Measurements from ENCODE around the gene MRPL51.
"Not testable (repeated sequence)": the region's sequence is repeated elsewhere in the genome, so short reads cannot be mapped to it uniquely, and the experiment has no call there.

Gene MRPL51

DNA sequence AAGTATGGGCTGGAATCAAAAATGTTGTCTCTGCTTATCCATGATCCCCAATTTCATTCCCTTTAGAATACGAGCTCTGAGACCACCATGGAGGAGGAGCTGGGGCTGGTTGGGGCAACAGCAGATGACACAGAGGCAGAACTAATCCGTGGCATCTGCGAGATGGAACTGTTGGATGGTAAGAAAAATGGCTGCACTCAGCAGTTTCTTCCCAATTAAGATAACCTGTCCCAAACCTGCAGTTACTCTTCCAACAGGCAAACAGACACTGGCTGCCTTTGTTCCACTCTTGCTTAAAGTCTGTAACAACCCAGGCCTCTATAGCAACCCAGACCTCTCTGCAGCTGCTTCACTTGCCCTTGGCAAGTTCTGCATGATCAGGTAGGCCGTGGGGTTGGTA lies 34.6 kb upstream of the MRPL51 start:
- in situ Hi-C loops (cut with HindIII; ENCODE audit: low pct_unique_long_range_greater_than_20kb, low sequenced_read_pairs), result no loop called here
- TF ChIP-seq JUND (IDR thresholded peaks at IDR 0.05; ENCODE audit: low read depth), result no peak
- no peak for DNase-seq (ENCODE audit: low read depth in 1 of 2, low spot score in 1 of 2)

GRCh38 chr12:6526766-6527525 lies 33.9 kb upstream of the MRPL51 start:
- in situ Hi-C loops (cut with HindIII; ENCODE audit: low pct_unique_long_range_greater_than_20kb, low sequenced_read_pairs), result no loop called here
- TF ChIP-seq JUND (IDR thresholded peaks at IDR 0.05; ENCODE audit: low read depth), result no peak
- DNase-seq (ENCODE audit: low read depth in 1 of 2, low spot score in 1 of 2), result no peak

DNA sequence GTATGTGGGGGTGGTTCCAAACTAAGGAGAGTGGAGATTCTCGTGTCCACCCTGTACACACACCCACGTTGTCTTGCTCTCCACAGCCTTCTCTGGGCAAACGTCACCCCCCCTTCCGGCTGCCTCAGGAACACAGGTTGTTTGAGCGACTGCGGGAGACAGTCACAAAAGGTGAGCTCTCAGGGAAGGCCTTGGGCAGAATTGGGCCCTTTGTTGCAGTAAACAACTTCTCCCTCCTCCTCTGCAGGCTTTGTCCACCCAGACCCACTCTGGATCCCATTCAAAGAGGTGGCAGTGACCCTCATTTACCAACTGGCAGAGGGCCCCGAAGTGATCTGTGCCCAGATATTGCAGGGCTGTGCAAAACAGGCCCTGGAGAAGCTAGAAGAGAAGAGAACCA lies 33.1 kb upstream of the MRPL51 start:
- no peak for TF ChIP-seq JUND (IDR thresholded peaks at IDR 0.05; ENCODE audit: low read depth)
- peak in 1 of 2 experiments; percentile 21 for DNase-seq (ENCODE audit: low read depth in 1 of 2, low spot score in 1 of 2)
- in situ Hi-C loops (cut with HindIII; ENCODE audit: low pct_unique_long_range_greater_than_20kb, low sequenced_read_pairs), result no loop called here

DNA sequence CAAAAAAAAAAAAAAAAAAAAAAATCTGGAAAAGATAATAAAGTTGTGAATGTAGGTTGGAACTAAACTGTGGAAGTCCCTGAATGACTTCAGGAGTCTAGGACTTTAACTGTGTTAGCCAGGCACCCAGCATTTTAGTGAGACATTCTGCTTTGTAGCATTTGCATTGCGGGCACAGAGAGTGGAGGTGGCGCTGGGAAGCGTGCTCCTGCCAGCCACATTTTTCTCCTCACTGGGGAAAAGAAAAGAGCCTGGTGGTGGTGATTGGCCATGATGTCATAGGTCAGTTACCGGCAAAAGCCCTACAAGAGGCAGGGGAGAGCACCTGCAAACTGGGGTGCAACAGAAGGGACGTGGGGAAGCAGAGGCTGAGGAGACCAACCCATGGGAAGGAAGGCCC lies 31.6 kb upstream of the MRPL51 start:
- no peak for DNase-seq (ENCODE audit: low read depth in 1 of 2, low spot score in 1 of 2)
- no peak for TF ChIP-seq JUND (IDR thresholded peaks at IDR 0.05; ENCODE audit: low read depth)
- in situ Hi-C loops (cut with HindIII; ENCODE audit: low pct_unique_long_range_greater_than_20kb, low sequenced_read_pairs), result no loop called here

DNA sequence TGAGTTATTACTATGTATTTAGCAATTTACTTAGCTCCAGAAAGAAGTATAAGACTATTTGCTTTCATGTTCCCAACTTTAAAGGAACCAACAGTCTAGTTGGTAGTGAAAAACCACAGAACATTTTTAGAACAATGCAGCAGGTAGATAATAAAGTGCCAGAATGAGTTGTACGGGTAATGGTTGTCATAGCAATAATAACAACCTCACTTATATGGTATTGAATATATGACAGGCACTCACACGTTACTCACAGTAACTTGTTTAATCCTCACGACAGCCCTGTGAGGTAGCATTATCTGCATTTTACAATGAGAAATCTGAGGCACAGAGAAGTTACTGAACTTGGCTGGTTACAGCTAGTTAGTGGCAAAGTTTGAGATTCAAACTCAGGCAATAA lies 30.6 kb upstream of the MRPL51 start:
- TF ChIP-seq JUND (IDR thresholded peaks at IDR 0.05; ENCODE audit: low read depth), result no peak
- DNase-seq (ENCODE audit: low read depth in 1 of 2, low spot score in 1 of 2), result no peak
- in situ Hi-C loops (cut with HindIII; ENCODE audit: low pct_unique_long_range_greater_than_20kb, low sequenced_read_pairs), result no loop called here

- in situ Hi-C loops (cut with HindIII; ENCODE audit: low pct_unique_long_range_greater_than_20kb, low sequenced_read_pairs), result no loop called here
- DNase-seq (ENCODE audit: low read depth in 1 of 2, low spot score in 1 of 2), result no peak
- no peak for TF ChIP-seq JUND (IDR thresholded peaks at IDR 0.05; ENCODE audit: low read depth)
These were observed 29.1 kb upstream of the MRPL51 start for GRCh38 chr12:6522193-6522592.

- TF ChIP-seq JUND (IDR thresholded peaks at IDR 0.05; ENCODE audit: low read depth), result no peak
- DNase-seq (ENCODE audit: low read depth in 1 of 2, low spot score in 1 of 2), result no peak
- in situ Hi-C loops (cut with HindIII; ENCODE audit: low pct_unique_long_range_greater_than_20kb, low sequenced_read_pairs), result no loop called here
These were observed 27.1 kb upstream of the MRPL51 start for GRCh38 chr12:6520186-6520585.

DNA sequence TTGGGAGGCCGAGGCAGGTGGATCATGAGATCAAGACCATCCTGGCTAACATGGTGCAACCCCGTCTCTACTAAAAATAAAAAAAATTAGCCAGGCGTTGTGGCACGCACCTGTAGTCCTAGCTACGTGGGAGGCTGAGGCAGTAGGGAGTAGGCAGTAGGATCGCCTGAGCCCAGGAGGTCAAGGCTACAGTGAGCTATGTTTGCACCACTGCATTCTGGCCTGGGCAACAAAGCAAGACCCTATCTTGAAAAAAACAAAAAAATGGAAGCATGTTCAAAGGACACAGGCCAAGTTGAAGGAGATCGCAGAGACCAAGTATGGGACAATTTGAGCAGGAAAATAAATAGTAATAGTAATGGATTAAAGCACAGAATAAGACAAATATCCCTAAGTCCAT lies 15.0 kb upstream of the MRPL51 start:
- TF ChIP-seq JUND (IDR thresholded peaks at IDR 0.05; ENCODE audit: low read depth), result no peak
- DNase-seq (ENCODE audit: low read depth in 1 of 2, low spot score in 1 of 2), result no peak
- in situ Hi-C loops (cut with HindIII; ENCODE audit: low pct_unique_long_range_greater_than_20kb, low sequenced_read_pairs), result no loop called here

DNA sequence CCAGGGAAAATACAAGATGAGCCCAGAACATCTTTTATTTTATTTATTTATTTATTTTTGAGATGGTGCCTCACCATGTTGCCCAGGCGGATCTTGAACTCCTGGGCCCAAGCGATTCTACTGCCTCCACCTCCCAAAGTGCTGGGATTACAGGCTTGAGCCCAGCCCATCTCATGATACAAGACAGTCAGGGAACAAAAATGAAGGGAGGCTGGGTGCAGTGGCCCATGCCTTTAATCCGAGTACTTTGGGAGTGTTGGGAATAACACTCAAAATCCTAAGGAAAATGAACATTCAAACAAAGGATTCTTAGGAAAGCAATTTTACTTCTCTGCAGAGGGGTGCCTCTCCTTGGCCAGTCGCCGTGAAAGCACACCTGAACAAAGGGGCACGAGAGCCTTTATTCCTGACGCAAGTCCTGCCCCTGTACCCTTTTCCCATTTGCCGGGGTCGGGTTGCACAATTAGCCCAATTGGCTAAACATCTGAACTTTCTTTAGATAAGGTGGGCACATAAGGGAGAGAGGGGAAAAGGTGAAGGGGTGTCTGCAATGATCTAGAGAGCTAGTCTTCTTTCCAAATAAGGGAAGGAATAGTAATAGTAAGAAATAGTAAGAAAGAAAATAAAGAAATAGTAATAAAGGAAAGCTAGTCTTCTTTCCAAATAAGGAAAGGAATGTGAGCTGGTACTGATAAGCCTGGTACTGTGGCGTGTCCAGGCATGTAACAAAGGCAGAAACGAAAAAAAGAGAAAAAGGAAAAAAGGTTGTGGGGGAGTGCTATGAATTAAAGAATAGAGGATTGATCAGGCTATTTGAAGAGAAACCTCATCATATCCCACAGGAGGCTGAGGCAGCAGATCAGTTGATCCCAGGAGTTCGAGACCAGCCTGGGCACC lies 14.3 kb upstream of the MRPL51 start:
- TF ChIP-seq JUND (IDR thresholded peaks at IDR 0.05; ENCODE audit: low read depth), result no peak
- in situ Hi-C loops (cut with HindIII; ENCODE audit: low pct_unique_long_range_greater_than_20kb, low sequenced_read_pairs), result no loop called here
- DNase-seq (ENCODE audit: low read depth in 1 of 2, low spot score in 1 of 2), result no peak

GRCh38 chr12:6500466-6500865 lies 7.4 kb upstream of the MRPL51 start:
- in situ Hi-C loops (cut with HindIII; ENCODE audit: low pct_unique_long_range_greater_than_20kb, low sequenced_read_pairs), result no loop called here
- no peak for DNase-seq (ENCODE audit: low read depth in 1 of 2, low spot score in 1 of 2)
- no peak for TF ChIP-seq JUND (IDR thresholded peaks at IDR 0.05; ENCODE audit: low read depth)

DNA sequence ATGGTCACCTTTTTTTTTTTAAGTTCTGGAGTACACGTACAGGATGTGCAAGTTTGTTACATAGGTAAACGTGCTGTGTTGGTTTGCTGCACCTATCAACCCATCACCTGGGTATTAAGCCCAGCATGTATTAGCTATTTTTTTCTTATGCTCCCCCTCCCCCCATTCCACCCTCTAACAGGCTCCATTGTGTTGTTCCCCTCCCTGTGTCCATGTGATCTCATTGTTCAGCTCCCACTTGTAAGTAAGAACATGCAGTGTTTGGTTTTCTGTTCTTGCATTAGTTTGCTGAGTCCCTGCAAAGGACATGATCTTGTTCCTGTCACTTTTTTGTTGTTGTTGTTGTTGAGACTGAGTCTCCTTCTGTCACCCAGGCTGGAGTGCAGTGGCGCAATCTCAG lies 4.2 kb upstream of the MRPL51 start:
- DNase-seq (ENCODE audit: low read depth in 1 of 2, low spot score in 1 of 2); in situ Hi-C loops (cut with HindIII; ENCODE audit: low pct_unique_long_range_greater_than_20kb, low sequenced_read_pairs): not testable (repeated sequence)

DNA sequence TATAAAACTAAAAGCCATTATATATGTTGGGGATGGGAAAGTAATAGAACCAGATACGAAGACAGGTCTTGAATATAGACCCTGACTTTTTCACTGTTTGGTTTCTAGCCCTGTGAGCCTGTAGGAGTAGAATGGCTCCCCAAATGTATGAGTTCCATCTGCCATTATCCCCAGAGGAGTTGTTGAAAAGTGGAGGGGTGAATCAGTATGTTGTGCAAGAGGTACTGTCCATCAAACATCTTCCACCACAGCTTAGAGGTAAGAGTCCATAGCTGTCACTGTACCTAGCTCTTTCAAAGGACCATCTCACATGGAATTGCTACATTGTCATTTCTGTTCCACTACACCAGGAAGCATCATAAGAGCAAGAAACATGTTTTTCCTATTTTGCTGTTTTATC lies 1.9 kb upstream of the MRPL51 start:
- in situ Hi-C loops (cut with HindIII; ENCODE audit: low pct_unique_long_range_greater_than_20kb, low sequenced_read_pairs), result no loop called here
- TF ChIP-seq JUND (IDR thresholded peaks at IDR 0.05; ENCODE audit: low read depth), result no peak
- DNase-seq (ENCODE audit: low read depth in 1 of 2, low spot score in 1 of 2), result no peak

- DNase-seq (ENCODE audit: low read depth in 1 of 2, low spot score in 1 of 2), result no peak
- in situ Hi-C loops (cut with HindIII; ENCODE audit: low pct_unique_long_range_greater_than_20kb, low sequenced_read_pairs), result no loop called here
- no peak for TF ChIP-seq JUND (IDR thresholded peaks at IDR 0.05; ENCODE audit: low read depth)
These were observed 1.2 kb upstream of the MRPL51 start for GRCh38 chr12:6494258-6494743.

Data from T47D (cell line).